Neural progenitor cell (in vitro differentiated cells): ENCODE measurements around the gene MRPL45. TPM values are rescaled to one million over a fixed set of nuclear protein-coding genes. Genes with fewer than 3 reads are reported as not detected.
A peak's percentile ranks its signal among the peaks of the same experiment; 100 is the strongest.

Experiments
- DNase-seq: peaks from one replicate; pipeline ENCODE4 v3.0.0-alpha.2; 2016; ENCODE audit warnings: low spot score
- H2AFZ ChIP-seq: fragments of 200-600 bp; sonication (generic); replicated peaks from 2 replicates; pipeline ENCODE4 v1.6.1; 2016; ENCODE audit warnings: antibody characterized with exemption
- H3F3A ChIP-seq: fragments of 200-600 bp; sonication (generic); 2 replicates; pipeline ENCODE4 v1.6.1; 2016; ENCODE audit warnings: antibody characterized with exemption, low read depth
- H3K27ac ChIP-seq: fragments of 200-600 bp; sonication (generic); 2 replicates; pipeline ENCODE4 v1.5.1; 2016; ENCODE audit warnings: mild to moderate bottlenecking
- H3K27me3 ChIP-seq: fragments of 200-600 bp; sonication (generic); 2 replicates; pipeline ENCODE4 v1.6.1; 2016; ENCODE audit warnings: mild to moderate bottlenecking, moderate library complexity
- H3K36me3 ChIP-seq: fragments of 200-600 bp; sonication (generic); 2 replicates; pipeline ENCODE4 v1.5.1; 2016
- H3K4me1 ChIP-seq: fragments of 200-600 bp; sonication (generic); 2 replicates; pipeline ENCODE4 v1.6.1; 2016; ENCODE audit warnings: mixed run types
- H3K4me2 ChIP-seq: fragments of 200-600 bp; sonication (generic); 2 replicates; pipeline ENCODE4 v1.6.1; 2016
- H3K4me3 ChIP-seq: fragments of 200-600 bp; sonication (generic); 2 replicates; pipeline ENCODE4 v1.5.1; 2016
- H3K79me2 ChIP-seq: fragments of 200-600 bp; sonication (generic); 2 replicates; pipeline ENCODE4 v1.6.1; 2016; ENCODE audit warnings: low read depth
- H3K9ac ChIP-seq: fragments of 200-600 bp; sonication (generic); 2 replicates; pipeline ENCODE4 v1.6.1; 2016
- H3K9me3 ChIP-seq: fragments of 200-600 bp; sonication (generic); 2 replicates; pipeline ENCODE4 v1.5.1; 2016; ENCODE audit warnings: low read depth
- H4K20me1 ChIP-seq: fragments of 200-600 bp; sonication (generic); 2 replicates; pipeline ENCODE4 v1.6.1; 2016; ENCODE audit warnings: low read depth
- H3K27ac Mint-ChIP-seq: 3 replicates; pipeline ENCODE4 v1.8.0; 2021; ENCODE audit warnings: mixed read lengths
- H3K27me3 Mint-ChIP-seq: 2 replicates; pipeline ENCODE4 v1.8.0; 2022; ENCODE audit warnings: low read depth, mild to moderate bottlenecking, inconsistent platforms, moderate library complexity, mixed read lengths; ENCODE audit not compliant: insufficient read depth
- H3K36me3 Mint-ChIP-seq: 3 replicates; pipeline ENCODE4 v1.8.0; 2021; ENCODE audit warnings: mixed read lengths
- H3K4me1 Mint-ChIP-seq: 3 replicates; pipeline ENCODE4 v1.8.0; 2021; ENCODE audit warnings: mixed read lengths
- H3K4me3 Mint-ChIP-seq: 3 replicates; pipeline ENCODE4 v1.8.0; 2021; ENCODE audit warnings: mild to moderate bottlenecking, moderate library complexity, mixed read lengths
- H3K9me3 Mint-ChIP-seq: 3 replicates; pipeline ENCODE4 v1.8.0; 2020; ENCODE audit warnings: mixed read lengths
- EZH2 ChIP-seq: fragments of 200-600 bp; sonication (generic); IDR thresholded peaks from 2 replicates; pipeline ENCODE4 v1.6.1; 2017; ENCODE audit warnings: antibody characterized with exemption, mild to moderate bottlenecking, moderate library complexity
- EZH2phosphoT487 ChIP-seq: fragments of 200-600 bp; sonication (generic); IDR thresholded peaks from 2 replicates; pipeline ENCODE4 v1.6.1; 2017; ENCODE audit warnings: antibody characterized with exemption
- total RNA-seq: library from RNA; depleted of rRNA; stranded (reverse); fragments of >200 nt; gene quantifications from 2 replicates; pipeline ENCODE4 v1.2.3, GENCODE V29; 2015; ENCODE audit warnings: low replicate concordance
- TF ChIP-seq, protein P1 (sequence below): fragments of 200-600 bp; sonication (generic); IDR thresholded peaks from 2 replicates; pipeline ENCODE4 v1.5.1; 2017; ENCODE audit warnings: antibody characterized with exemption, mild to moderate bottlenecking

Gene MRPL45
- total RNA-seq, 1 donor from 2014 or later, result 68.3 TPM

DNA sequence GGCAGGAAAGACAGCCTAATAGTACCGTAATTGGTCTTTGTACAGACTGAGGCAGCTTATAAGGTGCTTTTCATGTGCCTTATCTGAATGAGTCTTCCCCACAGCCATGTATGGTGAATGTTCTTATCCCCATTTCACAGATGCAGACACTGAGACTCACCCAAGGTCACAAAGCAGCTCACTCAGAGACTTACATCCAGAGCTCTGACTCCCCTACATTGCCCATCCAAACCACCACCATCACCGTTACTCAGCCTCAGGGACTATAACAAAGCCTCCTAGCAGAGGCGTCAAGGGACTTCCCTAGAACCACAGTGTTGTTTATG is 47.4 kb downstream of the MRPL45 start:
- no peak for DNase-seq
- H3F3A ChIP-seq, result peaks cover 16% of the 10 kb centered on the region
- Mint-ChIP-seq H3K9me3 (no peaks in the 10 kb centered on the region), H3K27me3 (peaks cover 2% of the 10 kb centered on the region), H3K27ac (no peak overlapping the region), H3K4me3 (no peak overlapping the region), H3K36me3 (no peaks in the 10 kb centered on the region), H3K4me1 (peaks cover 20% of the 10 kb centered on the region)
- no peak overlapping the region for H3K27ac ChIP-seq
- no peaks in the 10 kb centered on the region for H3K9me3 ChIP-seq
- H3K36me3 ChIP-seq, result no peaks in the 10 kb centered on the region
- no peak overlapping the region for H3K4me2 ChIP-seq
- TF ChIP-seq EZH2phosphoT487, result no peak
- TF ChIP-seq, protein P1, sequence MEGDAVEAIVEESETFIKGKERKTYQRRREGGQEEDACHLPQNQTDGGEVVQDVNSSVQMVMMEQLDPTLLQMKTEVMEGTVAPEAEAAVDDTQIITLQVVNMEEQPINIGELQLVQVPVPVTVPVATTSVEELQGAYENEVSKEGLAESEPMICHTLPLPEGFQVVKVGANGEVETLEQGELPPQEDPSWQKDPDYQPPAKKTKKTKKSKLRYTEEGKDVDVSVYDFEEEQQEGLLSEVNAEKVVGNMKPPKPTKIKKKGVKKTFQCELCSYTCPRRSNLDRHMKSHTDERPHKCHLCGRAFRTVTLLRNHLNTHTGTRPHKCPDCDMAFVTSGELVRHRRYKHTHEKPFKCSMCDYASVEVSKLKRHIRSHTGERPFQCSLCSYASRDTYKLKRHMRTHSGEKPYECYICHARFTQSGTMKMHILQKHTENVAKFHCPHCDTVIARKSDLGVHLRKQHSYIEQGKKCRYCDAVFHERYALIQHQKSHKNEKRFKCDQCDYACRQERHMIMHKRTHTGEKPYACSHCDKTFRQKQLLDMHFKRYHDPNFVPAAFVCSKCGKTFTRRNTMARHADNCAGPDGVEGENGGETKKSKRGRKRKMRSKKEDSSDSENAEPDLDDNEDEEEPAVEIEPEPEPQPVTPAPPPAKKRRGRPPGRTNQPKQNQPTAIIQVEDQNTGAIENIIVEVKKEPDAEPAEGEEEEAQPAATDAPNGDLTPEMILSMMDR, result no peak
- TF ChIP-seq EZH2, result no peak
- H3K4me1 ChIP-seq, result peaks cover 7% of the 10 kb centered on the region
- H3K27me3 ChIP-seq, result no peaks in the 10 kb centered on the region
- H4K20me1 ChIP-seq, result no peaks in the 10 kb centered on the region
- no peak overlapping the region for H3K4me3 ChIP-seq
- no peak overlapping the region for H3K9ac ChIP-seq
- no peak overlapping the region for H2AFZ ChIP-seq
- no peaks in the 10 kb centered on the region for H3K79me2 ChIP-seq

DNA sequence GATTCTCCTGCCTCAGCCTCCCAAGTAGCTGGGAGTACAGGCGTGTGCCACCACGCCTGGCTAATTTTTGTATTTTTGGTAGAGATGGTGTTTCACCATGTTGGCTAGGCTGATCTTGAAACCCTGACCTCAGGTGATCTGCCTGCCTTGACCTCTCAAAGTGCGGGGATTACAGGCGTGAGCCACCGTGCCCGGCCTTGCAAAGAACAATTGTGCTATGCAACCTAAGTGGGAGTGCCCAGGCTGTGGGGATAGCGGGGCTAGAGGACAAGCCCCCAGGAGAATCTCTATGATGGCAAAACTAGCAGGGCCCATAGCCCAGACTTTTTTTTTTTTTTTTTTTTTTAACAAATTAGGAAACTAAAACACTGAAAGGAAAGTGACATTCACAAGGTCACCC is 48.8 kb downstream of the MRPL45 start:
- no peak overlapping the region for H3K9ac ChIP-seq
- no peaks in the 10 kb centered on the region for H3K36me3 Mint-ChIP-seq
- no peak for TF ChIP-seq EZH2phosphoT487
- TF ChIP-seq, protein P1, result no peak
- TF ChIP-seq EZH2, result no peak

DNA sequence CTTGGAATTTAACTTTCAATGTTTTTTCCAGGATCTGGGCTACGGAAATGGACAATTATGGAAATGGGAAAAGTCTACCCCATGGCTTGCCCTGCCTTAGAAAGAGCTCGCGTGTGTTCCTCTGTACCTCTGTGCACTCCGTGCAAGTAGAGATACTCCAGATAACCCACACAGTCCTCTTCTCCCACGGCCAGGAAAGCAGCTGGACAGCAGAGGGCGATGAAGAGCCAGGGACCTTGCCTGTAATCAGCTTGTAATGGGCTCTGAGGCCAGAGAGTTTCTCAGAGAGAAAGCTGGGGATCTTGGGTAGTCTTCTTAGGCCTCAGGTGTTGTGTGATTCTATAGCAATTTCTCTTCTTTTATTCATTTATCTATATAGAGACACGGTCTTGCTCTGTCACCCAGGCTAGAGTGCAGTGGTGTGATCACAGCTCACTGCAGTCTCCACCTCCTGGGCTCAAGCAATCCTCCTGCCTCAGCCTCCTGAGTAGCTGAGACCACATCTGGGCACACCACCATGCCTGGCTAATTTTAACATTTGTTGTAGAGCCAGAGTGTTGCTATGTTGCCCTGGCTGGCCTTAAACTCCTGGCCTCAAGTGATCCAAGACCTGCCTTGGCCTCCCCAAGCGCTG is 52.2 kb downstream of the MRPL45 start:
- H3K27ac ChIP-seq, result no peak overlapping the region
- no peak overlapping the region for H3K4me2 ChIP-seq
- H3F3A ChIP-seq, result peaks cover 29% of the 10 kb centered on the region
- Mint-ChIP-seq H3K4me3 (peak overlapping the region; percentile 34), H3K36me3 (peaks cover 3% of the 10 kb centered on the region), H3K9me3 (no peaks in the 10 kb centered on the region), H3K27me3 (no peaks in the 10 kb centered on the region), H3K27ac (peak overlapping the region; percentile 35), H3K4me1 (peaks cover 34% of the 10 kb centered on the region)
- H3K27me3 ChIP-seq, result no peaks in the 10 kb centered on the region
- H3K36me3 ChIP-seq, result no peaks in the 10 kb centered on the region
- H4K20me1 ChIP-seq, result peaks cover 17% of the 10 kb centered on the region
- peaks cover 22% of the 10 kb centered on the region for H3K79me2 ChIP-seq
- H3K9ac ChIP-seq, result no peak overlapping the region
- H3K4me1 ChIP-seq, result peaks cover 23% of the 10 kb centered on the region
- H3K9me3 ChIP-seq, result no peaks in the 10 kb centered on the region
- H3K4me3 ChIP-seq, result no peak overlapping the region
- H2AFZ ChIP-seq, result peak overlapping the region; percentile 11
- peak; percentile 85 for DNase-seq
- no peak for TF ChIP-seq EZH2
- TF ChIP-seq, protein P1, result peak; percentile 88

More for the DNA sequence above, 48.8 kb downstream of the MRPL45 start:
- Histone ChIP-seq H2AFZ (no peak overlapping the region), H3K4me2 (no peak overlapping the region), H3K9me3 (no peaks in the 10 kb centered on the region), H3K4me3 (no peak overlapping the region), H3K27ac (no peak overlapping the region), H3K4me1 (peaks cover 11% of the 10 kb centered on the region), H3K36me3 (no peaks in the 10 kb centered on the region), H3F3A (peaks cover 30% of the 10 kb centered on the region), H3K27me3 (no peaks in the 10 kb centered on the region), H4K20me1 (no peaks in the 10 kb centered on the region), H3K79me2 (no peaks in the 10 kb centered on the region)
- DNase-seq, result no peak
- Mint-ChIP-seq H3K27me3 (peaks cover 2% of the 10 kb centered on the region), H3K27ac (no peak overlapping the region), H3K9me3 (no peaks in the 10 kb centered on the region), H3K4me1 (peaks cover 33% of the 10 kb centered on the region), H3K4me3 (peak overlapping the region; percentile 63)
